HS-5 (cell line): ENCODE data around the gene NOL9.

ENCODE experiments used
- DNase-seq: peaks from one replicate; pipeline ENCODE4 v3.0.0-alpha.2; 2012; ENCODE audit warnings: low read depth

Gene NOL9

GRCh38 chr1:6489383-6489765 is 64.9 kb downstream of the NOL9 start:
- no peak for DNase-seq

DNA sequence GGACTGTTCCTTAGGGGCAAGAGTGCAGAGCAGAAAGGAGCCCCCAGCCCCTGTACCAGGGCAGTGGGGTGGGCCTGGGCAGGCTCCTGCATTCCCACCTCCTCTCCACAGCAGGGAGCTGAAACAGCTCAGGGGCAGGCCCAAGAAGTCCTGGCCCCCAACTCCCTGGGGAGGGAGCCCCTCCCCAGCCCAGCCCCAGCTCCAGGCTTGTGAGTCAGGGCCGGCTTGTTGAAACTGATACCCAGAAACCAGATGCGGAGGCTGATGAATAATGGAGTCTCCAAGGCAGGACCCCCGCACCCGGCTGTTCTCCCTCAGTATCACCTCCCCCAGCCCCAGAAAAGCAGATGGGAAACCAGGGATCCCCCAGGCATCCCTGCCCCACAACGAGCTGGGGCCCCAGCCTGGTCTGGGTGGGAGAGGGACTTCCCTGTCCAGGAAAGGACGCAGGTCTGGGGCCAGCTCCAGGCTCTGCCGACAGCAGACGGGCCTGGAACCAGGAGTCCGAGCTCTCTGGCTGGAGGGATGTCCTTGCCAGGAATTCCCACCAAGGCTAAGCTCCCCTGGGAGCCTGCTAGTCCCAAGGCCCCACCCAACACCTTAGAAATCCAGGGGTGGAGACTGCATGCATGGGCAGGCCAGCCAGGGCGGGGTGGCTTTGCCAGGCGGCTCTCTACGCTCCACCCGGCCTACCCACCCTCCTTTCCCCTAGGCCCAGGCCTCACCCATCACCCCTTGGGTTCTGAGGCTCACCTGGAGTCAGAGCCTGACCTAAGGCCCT is 65.5 kb downstream of the NOL9 start:
- DNase-seq = no peak

GRCh38 chr1:6487804-6488484 is 66.4 kb downstream of the NOL9 start:
- no peak for DNase-seq

DNA sequence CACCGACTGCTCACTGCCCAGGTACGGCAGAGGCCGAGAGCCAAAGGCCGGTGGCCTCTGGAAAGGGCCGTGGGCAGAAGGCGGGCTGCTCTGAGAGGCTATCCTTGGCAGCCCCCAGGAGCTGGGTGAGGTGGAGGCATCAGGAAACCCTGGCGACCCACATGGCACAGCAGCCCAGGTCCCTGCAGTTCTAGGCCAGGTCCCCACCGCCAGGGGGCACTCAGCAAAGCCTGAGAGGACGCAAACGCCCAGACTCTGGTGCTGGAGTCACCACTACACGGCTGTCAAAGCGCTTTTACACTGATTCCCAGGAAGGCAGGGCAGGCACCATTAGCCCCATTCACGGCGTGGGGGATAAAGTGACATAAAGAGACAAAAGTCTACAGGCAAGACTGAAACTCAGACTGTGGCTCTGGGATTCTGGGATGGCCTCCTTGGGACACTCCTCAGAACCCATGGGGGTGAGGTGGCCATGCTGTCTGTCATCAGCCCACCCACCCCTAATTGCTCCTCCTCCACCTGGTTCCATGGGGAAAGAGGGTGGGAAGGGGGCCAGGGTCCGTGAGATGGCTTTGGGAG is 67.8 kb downstream of the NOL9 start:
- DNase-seq = no peak

DNA sequence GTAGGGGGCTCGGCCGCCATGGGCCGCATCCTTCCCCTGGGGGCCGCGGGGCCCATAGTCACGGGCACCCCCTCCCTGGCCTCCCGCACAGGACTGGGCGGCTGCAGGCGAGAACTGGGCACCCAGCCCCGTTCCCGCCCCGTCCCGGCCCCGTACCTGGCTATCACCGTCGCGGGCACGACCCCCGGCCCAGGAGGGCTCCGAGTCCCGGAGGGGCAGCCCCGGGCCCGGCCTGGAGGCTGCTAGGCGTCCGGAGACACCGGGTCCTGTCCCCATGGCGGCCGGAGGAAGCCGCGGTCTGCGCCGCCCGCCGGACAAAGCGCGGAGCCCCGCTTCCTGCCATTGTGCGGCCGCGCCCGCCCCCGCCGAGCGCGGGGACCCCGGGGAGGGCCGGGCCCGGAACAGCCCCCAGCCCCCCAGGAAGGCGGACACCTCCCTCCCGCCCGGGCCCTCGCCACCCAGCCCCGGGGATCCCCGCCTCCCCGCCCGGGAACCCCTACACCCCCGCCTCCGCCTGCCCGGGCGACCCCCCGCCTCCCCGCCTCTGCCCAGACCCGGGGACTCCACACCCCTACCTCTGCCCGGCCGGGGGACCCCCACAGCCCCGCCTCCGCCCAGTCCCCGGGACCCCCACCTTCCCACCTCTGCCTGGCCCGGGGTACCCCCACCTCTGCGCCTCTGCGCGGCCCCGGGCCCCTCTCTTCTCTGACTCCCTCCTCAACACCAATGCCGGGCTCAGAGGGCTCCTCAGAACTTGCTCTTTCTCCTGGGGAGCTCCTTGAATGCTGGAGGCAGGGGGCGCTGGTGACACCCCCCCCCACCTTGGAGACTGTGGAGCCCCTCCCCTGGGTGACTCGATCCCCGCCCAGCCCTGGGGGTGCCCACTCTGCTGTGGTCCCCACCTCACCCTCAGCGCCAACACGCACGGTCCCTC is 68.9 kb downstream of the NOL9 start:
- DNase-seq = no peak

DNA sequence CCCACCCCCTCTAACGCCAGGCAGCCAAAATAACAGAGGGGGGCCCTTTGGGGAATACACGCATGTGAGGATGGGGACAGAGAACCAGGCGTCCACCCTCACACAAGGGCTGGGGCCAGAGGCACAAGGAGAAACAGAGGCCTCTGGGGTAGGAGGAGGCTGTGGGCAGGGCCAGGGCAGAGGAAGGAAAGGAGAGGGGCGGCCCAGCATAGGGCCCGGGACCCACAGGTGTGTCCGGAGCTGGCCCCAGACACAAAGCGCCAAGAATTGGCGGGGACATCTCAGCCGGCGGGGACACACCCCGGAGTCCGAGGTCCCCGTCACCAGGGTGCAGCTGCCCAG is 69.5 kb downstream of the NOL9 start:
- DNase-seq = no peak

DNA sequence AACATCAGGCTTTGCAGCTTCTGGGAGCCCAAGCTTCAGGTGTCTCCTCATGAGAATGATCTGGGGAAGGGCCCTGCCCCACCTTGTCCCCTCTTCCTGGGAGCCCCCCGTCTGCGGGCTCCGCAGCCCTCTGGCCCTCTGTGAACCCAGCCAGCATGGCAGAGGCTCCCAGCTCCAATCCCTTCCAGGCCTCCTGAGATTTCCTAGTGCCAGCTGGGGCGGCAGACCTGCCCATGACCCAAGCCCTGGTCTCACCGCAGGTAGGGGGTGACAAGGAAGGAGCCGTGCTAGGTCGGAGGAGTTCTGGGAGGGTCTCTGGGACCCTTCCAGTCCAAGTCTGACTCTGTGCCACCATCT is 70.6 kb downstream of the NOL9 start:
- DNase-seq = no peak

DNA sequence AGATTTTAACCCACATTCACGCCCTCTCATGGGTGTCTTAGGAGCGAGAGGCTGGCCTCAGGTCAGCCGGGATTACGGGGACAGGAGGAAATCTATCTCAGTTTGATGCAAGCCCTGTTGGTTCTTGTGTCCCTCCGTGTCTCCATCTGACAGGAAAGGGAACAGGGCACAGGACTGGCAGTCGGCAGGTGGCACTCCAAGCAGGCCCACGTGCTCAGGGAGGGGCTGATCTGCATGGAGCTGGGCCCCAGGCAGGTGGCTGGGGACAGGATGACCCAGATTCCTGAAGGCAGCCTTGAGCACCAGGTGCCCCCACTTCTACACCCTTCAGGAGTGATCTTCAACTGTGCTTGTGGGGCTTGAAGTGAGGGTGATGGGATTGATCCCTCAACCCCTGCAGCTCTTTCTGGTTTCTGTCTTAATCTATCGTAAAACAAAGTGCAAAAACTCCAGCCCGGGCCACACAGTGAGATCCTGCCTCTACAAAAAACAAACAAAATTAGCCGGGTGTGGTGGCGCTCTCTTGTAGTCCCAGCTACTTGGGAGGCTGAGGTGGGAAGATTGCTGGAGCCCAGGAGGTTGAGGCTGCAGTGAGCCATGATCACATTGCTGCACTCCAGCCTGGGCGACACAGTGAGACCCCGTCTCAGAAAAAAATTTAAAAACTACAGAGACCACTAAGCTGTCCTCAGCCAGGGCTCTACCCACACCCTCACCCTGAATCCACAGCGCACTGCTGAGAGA is 71.1 kb downstream of the NOL9 start:
- DNase-seq = no peak

GRCh38 chr1:6481820-6482219 is 72.5 kb downstream of the NOL9 start:
- DNase-seq = no peak

DNA sequence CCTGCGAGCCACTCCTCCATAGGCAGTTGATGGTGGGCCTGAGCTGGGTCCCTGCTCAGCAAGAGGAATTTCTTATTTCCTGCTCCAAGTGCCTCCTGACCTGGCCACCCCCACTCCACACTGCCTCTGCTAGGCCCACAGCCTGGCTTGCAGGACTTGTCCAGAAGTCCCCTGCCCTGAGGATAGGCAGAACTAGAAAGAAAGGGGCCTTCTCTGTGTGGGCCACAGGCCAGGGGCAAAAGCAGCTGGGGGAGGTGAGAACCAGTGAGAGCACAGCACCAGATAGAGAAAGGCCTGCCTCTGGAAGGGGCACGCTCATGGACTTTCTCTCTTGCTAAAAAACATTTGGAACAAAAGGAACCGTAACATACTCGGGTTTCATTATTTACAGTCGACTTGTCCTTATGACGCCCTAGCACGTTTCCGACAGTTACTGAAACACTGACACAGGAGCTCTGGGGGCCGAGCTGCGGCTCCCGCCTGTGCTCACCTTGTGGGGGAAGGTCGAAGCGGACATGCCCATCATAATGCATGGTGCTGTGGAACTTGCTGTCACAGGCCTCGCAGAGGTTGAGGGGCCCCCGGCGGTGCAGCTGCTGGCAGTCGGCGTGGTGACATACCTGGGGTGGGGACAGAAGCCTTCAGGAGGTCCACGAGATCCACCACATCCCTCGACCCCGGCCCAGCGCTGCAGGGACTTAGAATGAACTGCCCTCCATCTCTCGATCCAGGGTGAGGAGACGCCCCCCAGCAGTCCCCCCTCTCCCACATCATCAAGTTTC is 77.1 kb downstream of the NOL9 start:
- no peak for DNase-seq

DNA sequence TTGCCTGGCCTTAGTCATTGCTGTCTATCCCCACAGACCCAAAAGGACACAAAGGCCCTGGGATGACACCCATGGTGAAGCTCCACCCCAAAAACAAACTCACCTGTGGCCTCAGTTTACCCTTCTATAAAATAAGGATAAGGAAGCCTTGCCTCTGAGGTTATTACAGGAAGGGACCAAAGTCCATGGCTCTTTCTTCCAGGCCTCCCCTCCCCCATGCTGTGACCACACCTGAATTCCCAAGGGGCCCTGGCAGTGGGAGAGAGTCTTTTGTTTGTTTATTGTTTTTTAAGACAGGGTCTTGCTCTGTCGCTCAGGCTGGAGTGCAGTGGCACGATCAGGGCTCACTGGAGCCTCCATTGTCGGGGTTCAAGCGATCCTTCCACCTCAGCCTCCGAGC is 77.8 kb downstream of the NOL9 start:
- DNase-seq = no peak

DNA sequence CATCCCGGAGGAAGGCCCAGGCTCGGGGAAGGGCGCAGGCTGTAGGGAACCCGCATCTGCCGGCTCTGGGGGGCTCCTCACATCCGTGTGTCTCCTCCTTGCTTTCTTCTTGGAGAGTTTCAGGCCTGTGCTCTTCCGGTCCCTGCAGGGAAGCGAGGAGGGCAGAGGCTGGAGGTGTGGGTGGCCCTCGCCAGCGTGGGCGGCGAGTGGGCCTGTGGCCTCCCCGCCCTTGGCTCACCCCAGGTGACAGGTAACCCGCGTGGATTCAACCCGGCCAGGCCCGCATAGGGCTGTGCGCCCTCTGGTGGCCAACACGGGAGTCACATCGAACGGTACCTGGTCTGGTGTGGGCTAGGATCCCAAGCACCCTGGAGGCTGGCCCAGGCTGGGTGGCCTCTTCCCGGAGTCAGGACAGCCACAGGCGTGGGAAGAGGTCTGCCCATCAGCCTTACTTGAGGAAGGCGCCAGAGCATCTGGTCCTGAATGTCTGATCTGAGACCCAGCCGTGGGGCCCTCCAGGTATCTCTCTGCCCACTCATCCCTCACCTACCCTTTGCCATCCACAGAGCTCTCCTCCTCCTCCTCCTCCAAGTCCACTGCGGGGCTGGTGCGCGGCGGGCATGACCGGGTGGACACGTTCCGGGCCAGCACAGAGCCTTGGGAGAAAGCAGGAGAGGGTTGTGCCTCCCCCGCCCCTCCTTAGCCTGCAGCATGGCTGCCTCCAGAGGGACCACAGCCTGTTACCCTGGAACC is 78.8 kb downstream of the NOL9 start:
- no peak for DNase-seq

- DNase-seq = no peak
These were observed 79.5 kb downstream of the NOL9 start for GRCh38 chr1:6474815-6475282.

- DNase-seq = no peak
These were observed 80.1 kb downstream of the NOL9 start for GRCh38 chr1:6473974-6474814.

GRCh38 chr1:6473156-6473555 is 81.2 kb downstream of the NOL9 start:
- no peak for DNase-seq

- no peak for DNase-seq
These were observed 81.9 kb downstream of the NOL9 start for GRCh38 chr1:6472391-6472790.

GRCh38 chr1:6471970-6472368 is 82.3 kb downstream of the NOL9 start:
- DNase-seq = no peak
